SK-N-SH treated with all-trans-retinoic acid at 6 μM for 48 hours (cell line): ENCODE data around the gene CFAP61.

Experiments
- ARNTL ChIP-seq: fragments of 450-650 bp; formaldehyde crosslinking; IDR thresholded peaks from 2 replicates; pipeline ENCODE4 v1.5.0; 2020; ENCODE audit warnings: low read depth, mild to moderate bottlenecking, moderate library complexity, borderline replicate concordance
- OSR1 ChIP-seq: fragments of 250-450 bp; sonication (Bioruptor Pico); IDR thresholded peaks from 2 replicates; pipeline ENCODE4 v1.8.0; 2022; ENCODE audit warnings: moderate library complexity, mild to moderate bottlenecking, inconsistent platforms
- RARB ChIP-seq: fragments of 250-450 bp; sonication (Bioruptor Pico); IDR thresholded peaks from 2 replicates; pipeline ENCODE4 v1.8.0; 2021; ENCODE audit warnings: mild to moderate bottlenecking, moderate library complexity
- SNAI2 ChIP-seq: fragments of 250-450 bp; sonication (Bioruptor Pico); IDR thresholded peaks from 2 replicates; pipeline ENCODE4 v1.5.0; 2020; ENCODE audit warnings: mild to moderate bottlenecking, moderate library complexity
- ZFP3 ChIP-seq: fragments of 250-450 bp; sonication (Bioruptor Pico); IDR thresholded peaks from 2 replicates; pipeline ENCODE4 v1.5.0; 2020; ENCODE audit warnings: mild to moderate bottlenecking, moderate library complexity
- ZFP30 ChIP-seq: fragments of 450-650 bp; formaldehyde crosslinking; IDR thresholded peaks from 2 replicates; pipeline ENCODE4 v1.5.0; 2022; ENCODE audit warnings: mild to moderate bottlenecking, moderate library complexity
- ZNF70 ChIP-seq: fragments of 450-650 bp; formaldehyde crosslinking; IDR thresholded peaks from 2 replicates; pipeline ENCODE4 v1.5.0; 2020; ENCODE audit warnings: mild to moderate bottlenecking, moderate library complexity
- TF ChIP-seq, protein P1 (sequence below): fragments of 250-450 bp; sonication (Bioruptor Pico); IDR thresholded peaks from 2 replicates; pipeline ENCODE4 v1.5.1; 2020; ENCODE audit warnings: low read depth, mild to moderate bottlenecking, moderate library complexity
- TF ChIP-seq, protein P2 (sequence below): fragments of 250-450 bp; sonication (Bioruptor Pico); IDR thresholded peaks from 2 replicates; pipeline ENCODE4 v1.8.0; 2020; ENCODE audit warnings: mild to moderate bottlenecking, moderate library complexity, borderline replicate concordance
- TF ChIP-seq, protein P3 (sequence below): fragments of 250-450 bp; sonication (Bioruptor Pico); IDR thresholded peaks from 2 replicates; pipeline ENCODE4 v1.5.1; 2021; ENCODE audit warnings: mild to moderate bottlenecking, moderate library complexity

DNA sequence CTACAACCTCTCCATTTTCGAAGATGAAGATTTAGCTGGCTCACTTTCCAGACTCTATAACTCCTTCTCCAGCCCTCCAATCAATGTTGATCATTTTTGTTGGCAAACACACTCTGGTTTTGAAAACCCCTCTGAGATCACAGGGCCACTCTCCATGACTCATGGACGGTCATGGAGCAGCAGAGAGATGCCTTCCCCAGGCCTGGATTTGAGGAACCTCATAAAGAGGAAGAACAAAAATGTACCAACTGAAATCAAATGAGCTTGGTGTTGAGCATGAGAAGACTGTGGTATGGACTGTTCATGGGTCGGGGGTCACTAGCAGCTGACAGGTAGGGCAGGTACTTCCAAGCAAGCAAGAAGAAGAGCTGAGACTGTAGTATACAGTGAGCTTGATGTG, 202.8 kb downstream of the CFAP61 start:
- TF ChIP-seq, protein P1, sequence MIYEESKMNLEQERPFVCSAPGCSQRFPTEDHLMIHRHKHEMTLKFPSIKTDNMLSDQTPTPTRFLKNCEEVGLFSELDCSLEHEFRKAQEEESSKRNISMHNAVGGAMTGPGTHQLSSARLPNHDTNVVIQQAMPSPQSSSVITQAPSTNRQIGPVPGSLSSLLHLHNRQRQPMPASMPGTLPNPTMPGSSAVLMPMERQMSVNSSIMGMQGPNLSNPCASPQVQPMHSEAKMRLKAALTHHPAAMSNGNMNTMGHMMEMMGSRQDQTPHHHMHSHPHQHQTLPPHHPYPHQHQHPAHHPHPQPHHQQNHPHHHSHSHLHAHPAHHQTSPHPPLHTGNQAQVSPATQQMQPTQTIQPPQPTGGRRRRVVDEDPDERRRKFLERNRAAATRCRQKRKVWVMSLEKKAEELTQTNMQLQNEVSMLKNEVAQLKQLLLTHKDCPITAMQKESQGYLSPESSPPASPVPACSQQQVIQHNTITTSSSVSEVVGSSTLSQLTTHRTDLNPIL (CRISPR knock-in tag): no peak
- TF ChIP-seq ARNTL (CRISPR knock-in tag): no peak
- no peak for TF ChIP-seq ZFP30
- TF ChIP-seq SNAI2 (CRISPR knock-in tag): no peak
- TF ChIP-seq RARB (CRISPR knock-in tag): no peak
- TF ChIP-seq, protein P2, sequence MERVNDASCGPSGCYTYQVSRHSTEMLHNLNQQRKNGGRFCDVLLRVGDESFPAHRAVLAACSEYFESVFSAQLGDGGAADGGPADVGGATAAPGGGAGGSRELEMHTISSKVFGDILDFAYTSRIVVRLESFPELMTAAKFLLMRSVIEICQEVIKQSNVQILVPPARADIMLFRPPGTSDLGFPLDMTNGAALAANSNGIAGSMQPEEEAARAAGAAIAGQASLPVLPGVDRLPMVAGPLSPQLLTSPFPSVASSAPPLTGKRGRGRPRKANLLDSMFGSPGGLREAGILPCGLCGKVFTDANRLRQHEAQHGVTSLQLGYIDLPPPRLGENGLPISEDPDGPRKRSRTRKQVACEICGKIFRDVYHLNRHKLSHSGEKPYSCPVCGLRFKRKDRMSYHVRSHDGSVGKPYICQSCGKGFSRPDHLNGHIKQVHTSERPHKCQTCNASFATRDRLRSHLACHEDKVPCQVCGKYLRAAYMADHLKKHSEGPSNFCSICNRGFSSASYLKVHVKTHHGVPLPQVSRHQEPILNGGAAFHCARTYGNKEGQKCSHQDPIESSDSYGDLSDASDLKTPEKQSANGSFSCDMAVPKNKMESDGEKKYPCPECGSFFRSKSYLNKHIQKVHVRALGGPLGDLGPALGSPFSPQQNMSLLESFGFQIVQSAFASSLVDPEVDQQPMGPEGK (CRISPR knock-in tag): no peak
- no peak for TF ChIP-seq ZNF70 (CRISPR knock-in tag)
- TF ChIP-seq, protein P3, sequence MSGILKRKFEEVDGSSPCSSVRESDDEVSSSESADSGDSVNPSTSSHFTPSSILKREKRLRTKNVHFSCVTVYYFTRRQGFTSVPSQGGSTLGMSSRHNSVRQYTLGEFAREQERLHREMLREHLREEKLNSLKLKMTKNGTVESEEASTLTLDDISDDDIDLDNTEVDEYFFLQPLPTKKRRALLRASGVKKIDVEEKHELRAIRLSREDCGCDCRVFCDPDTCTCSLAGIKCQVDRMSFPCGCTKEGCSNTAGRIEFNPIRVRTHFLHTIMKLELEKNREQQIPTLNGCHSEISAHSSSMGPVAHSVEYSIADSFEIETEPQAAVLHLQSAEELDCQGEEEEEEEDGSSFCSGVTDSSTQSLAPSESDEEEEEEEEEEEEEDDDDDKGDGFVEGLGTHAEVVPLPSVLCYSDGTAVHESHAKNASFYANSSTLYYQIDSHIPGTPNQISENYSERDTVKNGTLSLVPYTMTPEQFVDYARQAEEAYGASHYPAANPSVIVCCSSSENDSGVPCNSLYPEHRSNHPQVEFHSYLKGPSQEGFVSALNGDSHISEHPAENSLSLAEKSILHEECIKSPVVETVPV: no peak
- TF ChIP-seq OSR1 (CRISPR knock-in tag): no peak
- TF ChIP-seq ZFP3 (CRISPR knock-in tag): no peak
